ENCODE results near the gene AEBP2.

The AEBP2 gene

DNA sequence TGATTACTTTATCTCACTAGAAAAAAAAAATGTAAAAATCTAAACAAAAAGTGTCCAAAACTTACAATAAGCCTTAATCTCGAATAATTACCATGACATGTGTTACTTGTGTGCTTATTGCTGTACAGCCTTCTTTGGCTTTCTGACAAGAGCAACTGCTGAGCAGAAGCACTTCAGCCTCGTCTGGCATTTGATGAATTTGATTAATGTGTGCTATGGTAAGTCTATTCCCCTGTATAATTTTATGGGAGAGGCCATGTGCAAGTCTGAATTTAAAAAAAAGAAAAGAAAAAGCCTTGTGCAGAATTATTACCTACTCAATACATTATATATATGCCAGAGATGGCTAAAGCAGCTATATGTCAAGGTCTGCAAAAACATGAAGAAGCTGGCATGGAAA is 113.9 kb downstream of the AEBP2 start:
- no peak for TF ChIP-seq ZNF274 (IDR thresholded peaks at IDR 0.05; ENCODE audit: low read depth, low read length)
- H3K4me3 ChIP-seq (ENCODE audit: low read length) = no peak overlapping the region

- no peak for TF ChIP-seq ZNF274 (IDR thresholded peaks at IDR 0.05; ENCODE audit: low read depth, low read length)
- no peak overlapping the region for H3K4me3 ChIP-seq (ENCODE audit: low read length)
These were observed 122.2 kb downstream of the AEBP2 start for GRCh38 chr12:19561411-19561961.

All from GM08714 (cell line).